ENCODE results near the gene TSHZ2. TPM values are rescaled to one million over a fixed set of nuclear protein-coding genes. Genes with fewer than 3 reads are reported as not detected.

Gene TSHZ2
- total RNA-seq, 4 donors from 2014 or later = 35.6 to 83.5 (median 48.8) TPM

GRCh38 chr20:53376021-53376420 is 403.9 kb downstream of the TSHZ2 start:
- DNase-seq (ENCODE audit: low spot score) (no peak), ATAC-seq (ENCODE audit: low FRiP score) (no peak)
- TF ChIP-seq CTCF (IDR thresholded peaks at IDR 0.05) = no peak

- TF ChIP-seq CTCF (IDR thresholded peaks at IDR 0.05) = no peak
- ATAC-seq (ENCODE audit: low FRiP score) = no peak
- DNase-seq (ENCODE audit: low spot score) = no peak
Observed at GRCh38 chr20:53379014-53379832, 407.1 kb downstream of the TSHZ2 start.

- ATAC-seq (ENCODE audit: low FRiP score) (no peak), DNase-seq (ENCODE audit: low spot score) (no peak)
- TF ChIP-seq CTCF (IDR thresholded peaks at IDR 0.05) = no peak
Observed at GRCh38 chr20:53379833-53380120, 407.6 kb downstream of the TSHZ2 start.

GRCh38 chr20:53381568-53382262 is 409.6 kb downstream of the TSHZ2 start:
- DNase-seq (ENCODE audit: low spot score) = no peak
- no peak for TF ChIP-seq CTCF (IDR thresholded peaks at IDR 0.05)
- no peak for ATAC-seq (ENCODE audit: low FRiP score)

GRCh38 chr20:53382263-53382844 is 410.2 kb downstream of the TSHZ2 start:
- ATAC-seq (ENCODE audit: low FRiP score) = no peak
- no peak for TF ChIP-seq CTCF (IDR thresholded peaks at IDR 0.05)
- DNase-seq (ENCODE audit: low spot score) = no peak

- ATAC-seq (ENCODE audit: low FRiP score) = no peak
- no peak for DNase-seq (ENCODE audit: low spot score)
- TF ChIP-seq CTCF (IDR thresholded peaks at IDR 0.05) = no peak
Observed at GRCh38 chr20:53383916-53384315, 411.8 kb downstream of the TSHZ2 start.
